Lower lobe of right lung (tissue), 2 donors: ENCODE data around the gene CYSTM1. TPM values are rescaled to one million over a fixed set of nuclear protein-coding genes. Genes with fewer than 3 reads are reported as not detected.
"Not testable (repeated sequence)": the region's sequence is repeated elsewhere in the genome, so short reads cannot be mapped to it uniquely, and the experiment has no call there.

ENCODE experiments used
- ATAC-seq, 2 donors: fragments of 200-7000 bp; cut with Tn5 transposase; one replicate each; pipeline ENCODE4 v1.9.1; 2020 to 2022; ENCODE audit warnings: mild to moderate bottlenecking in 2 of 2, moderate library complexity in 2 of 2
- DNase-seq: peaks from one replicate; pipeline ENCODE4 v3.0.0-alpha.2; 2020
- H3K27ac ChIP-seq: fragments of 200-600 bp; one replicate; pipeline ENCODE4 v1.8.0; 2022
- H3K27me3 ChIP-seq: fragments of 200-600 bp; one replicate; pipeline ENCODE4 v1.8.0; 2022; ENCODE audit warnings: low read depth
- H3K36me3 ChIP-seq: fragments of 200-600 bp; one replicate; pipeline ENCODE4 v1.8.0; 2022; ENCODE audit warnings: mild to moderate bottlenecking
- H3K4me1 ChIP-seq: fragments of 200-600 bp; one replicate; pipeline ENCODE4 v1.8.0; 2022
- H3K4me3 ChIP-seq: fragments of 200-600 bp; one replicate; pipeline ENCODE4 v1.8.0; 2022; ENCODE audit warnings: mild to moderate bottlenecking
- H3K9me3 ChIP-seq: fragments of 200-600 bp; one replicate; pipeline ENCODE4 v1.8.0; 2022
- CTCF ChIP-seq: fragments of 200-600 bp; IDR thresholded peaks from one replicate; pipeline ENCODE4 v1.8.0; 2022; ENCODE audit warnings: antibody characterized with exemption, mild to moderate bottlenecking
- intact Hi-C: fragments of 100-400 bp; cut with DNase I; formaldehyde crosslinking; loops from one replicate; pipeline ENCODE4 v1.11.0; 2022
- total RNA-seq: library from RNA; stranded (reverse); fragmentation: NEBNext Ultra II Directional; extraction: Animal tissue kit (Norgen Biotek cat#: 25700); gene quantifications from one replicate; pipeline ENCODE4 v1.2.1, GENCODE V29; 2021
- donor health status: DM: no; HTN: yes; CAD: no; lungs with severe emphysema.

Gene CYSTM1
- total RNA-seq, 1 donor from 2014 or later: 80.4 TPM

- Histone ChIP-seq H3K36me3 (no peaks in the 10 kb centered on the region), H3K4me3 (no peak overlapping the region), H3K4me1 (peaks cover 42% of the 10 kb centered on the region), H3K27me3 (no peaks in the 10 kb centered on the region), H3K9me3 (no peaks in the 10 kb centered on the region), H3K27ac (no peak overlapping the region)
- no peak for TF ChIP-seq CTCF
- intact Hi-C loops: no loop called here
- DNase-seq (no peak), ATAC-seq (no peak)
These were observed 24.8 kb upstream of the CYSTM1 start for GRCh38 chr5:140150201-140150600.

GRCh38 chr5:140151144-140152021, 23.6 kb upstream of the CYSTM1 start:
- Histone ChIP-seq H3K4me3 (no peak overlapping the region), H3K9me3 (no peaks in the 10 kb centered on the region), H3K27me3 (no peaks in the 10 kb centered on the region), H3K27ac (no peak overlapping the region), H3K36me3 (no peaks in the 10 kb centered on the region), H3K4me1 (peaks cover 37% of the 10 kb centered on the region)
- intact Hi-C loops: no loop called here
- ATAC-seq: peak; percentile 58 to 70
- no peak for DNase-seq
- no peak for TF ChIP-seq CTCF

GRCh38 chr5:140152022-140152999, 22.7 kb upstream of the CYSTM1 start:
- DNase-seq: no peak
- H3K9me3 ChIP-seq: no peaks in the 10 kb centered on the region
- no peaks in the 10 kb centered on the region for H3K27me3 ChIP-seq
- intact Hi-C loops: no loop called here
- no peak for TF ChIP-seq CTCF
- H3K36me3 ChIP-seq: no peaks in the 10 kb centered on the region
- H3K27ac ChIP-seq: peak overlapping the region; percentile 31
- H3K4me1 ChIP-seq: peaks cover 42% of the 10 kb centered on the region
- peak; percentile 18 to 32 for ATAC-seq
- no peak overlapping the region for H3K4me3 ChIP-seq

- H3K4me3 ChIP-seq: no peak overlapping the region
- ATAC-seq (no peak), DNase-seq (no peak)
- H3K27me3 ChIP-seq: no peaks in the 10 kb centered on the region
- H3K27ac ChIP-seq: no peak overlapping the region
- intact Hi-C loops: no loop called here
- H3K4me1 ChIP-seq: peaks cover 47% of the 10 kb centered on the region
- no peak for TF ChIP-seq CTCF
- H3K36me3 ChIP-seq: no peaks in the 10 kb centered on the region
- no peaks in the 10 kb centered on the region for H3K9me3 ChIP-seq
These were observed 21.7 kb upstream of the CYSTM1 start for GRCh38 chr5:140153255-140153654.

GRCh38 chr5:140153905-140154304, 21.1 kb upstream of the CYSTM1 start:
- Histone ChIP-seq H3K27ac (no peak overlapping the region), H3K4me1 (peaks cover 47% of the 10 kb centered on the region), H3K9me3 (no peaks in the 10 kb centered on the region), H3K36me3 (no peaks in the 10 kb centered on the region), H3K27me3 (no peaks in the 10 kb centered on the region), H3K4me3 (no peak overlapping the region)
- ATAC-seq: no peak
- no peak for DNase-seq
- intact Hi-C loops: no loop called here
- TF ChIP-seq CTCF: no peak

- H3K36me3 ChIP-seq, H3K9me3 ChIP-seq, H3K4me3 ChIP-seq, ATAC-seq, DNase-seq, H3K27ac ChIP-seq, H3K27me3 ChIP-seq: not testable (repeated sequence)
- intact Hi-C loops: loop anchor here (5.0 kb wide), 1 partner anchor 83 kb away; no protein-coding TSS in a partner anchor
- H3K4me1 ChIP-seq: peaks cover 47% of the 10 kb centered on the region
These were observed 20.1 kb upstream of the CYSTM1 start for GRCh38 chr5:140154710-140155381.
